ENCODE results near the gene CRTC2. TPM values are rescaled to one million over a fixed set of nuclear protein-coding genes. Genes with fewer than 3 reads are reported as not detected.

The CRTC2 gene
- total RNA-seq, 1 experiment from 2014 or later, result 40.8 TPM

DNA sequence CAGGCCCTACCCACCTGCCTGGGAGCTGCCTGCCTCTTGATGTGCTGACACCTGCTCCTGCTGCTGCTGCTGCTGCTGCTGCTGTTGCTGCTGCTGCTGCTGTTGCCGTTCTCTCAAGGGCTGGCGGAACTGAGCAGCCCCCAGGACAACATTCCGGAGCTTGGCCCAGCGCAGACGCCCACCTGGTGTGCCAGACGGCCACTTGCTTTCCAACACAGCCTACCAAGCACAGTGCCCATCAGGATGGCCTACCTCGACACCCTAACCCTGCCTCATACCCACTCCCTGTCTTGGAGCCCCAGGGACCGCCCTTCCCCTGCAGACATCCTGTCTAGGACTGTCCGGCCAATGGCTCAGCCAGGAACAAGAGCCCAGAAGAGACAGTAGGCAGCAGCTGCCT, 23.7 kb downstream of the CRTC2 start:
- Histone ChIP-seq H3K4me1 (ENCODE audit: insufficient read depth, low read length, poor library complexity, severe bottlenecking) (no peaks in the 10 kb centered on the region), H3K4me3 (ENCODE audit: low read depth, low read length, poor library complexity, severe bottlenecking) (no peak overlapping the region), H3K36me3 (ENCODE audit: insufficient read depth, low read length, poor library complexity, severe bottlenecking) (peaks cover 19% of the 10 kb centered on the region), H3K9me3 (ENCODE audit: low read depth, low read length, poor library complexity, severe bottlenecking) (no peaks in the 10 kb centered on the region), H3K27me3 (replicated peaks; ENCODE audit: insufficient read depth, low read depth, low read length, poor library complexity) (no peaks in the 10 kb centered on the region), H3K27ac (ENCODE audit: low read depth, low read length, poor library complexity, severe bottlenecking) (no peak overlapping the region)
- CTCF ChIA-PET, result no interaction called here
- DNase-seq (ENCODE audit: low spot score), result no peak
- intact Hi-C loops (cut with micrococcal nuclease; ENCODE audit: unreplicated experiment), result no loop called here
- TF ChIP-seq, protein P1, sequence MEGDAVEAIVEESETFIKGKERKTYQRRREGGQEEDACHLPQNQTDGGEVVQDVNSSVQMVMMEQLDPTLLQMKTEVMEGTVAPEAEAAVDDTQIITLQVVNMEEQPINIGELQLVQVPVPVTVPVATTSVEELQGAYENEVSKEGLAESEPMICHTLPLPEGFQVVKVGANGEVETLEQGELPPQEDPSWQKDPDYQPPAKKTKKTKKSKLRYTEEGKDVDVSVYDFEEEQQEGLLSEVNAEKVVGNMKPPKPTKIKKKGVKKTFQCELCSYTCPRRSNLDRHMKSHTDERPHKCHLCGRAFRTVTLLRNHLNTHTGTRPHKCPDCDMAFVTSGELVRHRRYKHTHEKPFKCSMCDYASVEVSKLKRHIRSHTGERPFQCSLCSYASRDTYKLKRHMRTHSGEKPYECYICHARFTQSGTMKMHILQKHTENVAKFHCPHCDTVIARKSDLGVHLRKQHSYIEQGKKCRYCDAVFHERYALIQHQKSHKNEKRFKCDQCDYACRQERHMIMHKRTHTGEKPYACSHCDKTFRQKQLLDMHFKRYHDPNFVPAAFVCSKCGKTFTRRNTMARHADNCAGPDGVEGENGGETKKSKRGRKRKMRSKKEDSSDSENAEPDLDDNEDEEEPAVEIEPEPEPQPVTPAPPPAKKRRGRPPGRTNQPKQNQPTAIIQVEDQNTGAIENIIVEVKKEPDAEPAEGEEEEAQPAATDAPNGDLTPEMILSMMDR (conservative IDR thresholded peaks at IDR 0.05; ENCODE audit: low read depth, low read length), result no peak
- TF ChIP-seq EZH2 (IDR thresholded peaks at IDR 0.05; ENCODE audit: borderline replicate concordance, low read depth, low read length, poor library complexity, severe bottlenecking), result no peak
- BruUV-seq (replicated peaks), result no TSS peak
- POLR2A ChIA-PET (ENCODE audit: low non-redundant PET), result no interaction called here

DNA sequence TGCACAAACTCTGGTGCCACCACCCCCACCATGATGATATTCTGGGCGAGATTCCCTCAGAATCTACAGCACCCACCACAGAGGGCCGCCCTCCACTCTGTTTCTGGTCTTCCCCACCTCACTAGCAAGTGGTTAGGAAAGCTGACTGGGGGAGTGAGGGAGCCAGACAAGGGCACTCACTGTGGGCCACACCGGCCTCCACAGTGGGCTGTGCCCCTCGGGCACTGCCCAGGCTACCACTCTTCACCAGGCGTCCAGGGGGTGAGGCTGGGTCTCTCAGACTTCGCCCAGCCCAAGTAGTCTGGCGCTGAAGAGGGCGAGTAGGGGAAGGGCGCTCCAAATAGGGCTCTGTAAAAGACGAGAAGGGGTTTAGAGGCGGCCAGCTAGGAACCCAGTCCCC, 24.5 kb downstream of the CRTC2 start:
- no peak for DNase-seq (ENCODE audit: low spot score)
- H3K36me3 ChIP-seq (ENCODE audit: insufficient read depth, low read length, poor library complexity, severe bottlenecking), result peaks cover 19% of the 10 kb centered on the region
- H3K27me3 ChIP-seq (replicated peaks; ENCODE audit: insufficient read depth, low read depth, low read length, poor library complexity), result no peaks in the 10 kb centered on the region
- ChIA-PET POLR2A (ENCODE audit: low non-redundant PET) (no interaction called here), CTCF (no interaction called here)
- H3K4me3 ChIP-seq (ENCODE audit: low read depth, low read length, poor library complexity, severe bottlenecking), result no peak overlapping the region
- no peaks in the 10 kb centered on the region for H3K9me3 ChIP-seq (ENCODE audit: low read depth, low read length, poor library complexity, severe bottlenecking)
- intact Hi-C loops (cut with micrococcal nuclease; ENCODE audit: unreplicated experiment), result no loop called here
- no peak overlapping the region for H3K27ac ChIP-seq (ENCODE audit: low read depth, low read length, poor library complexity, severe bottlenecking)
- TF ChIP-seq, protein P1 (conservative IDR thresholded peaks at IDR 0.05; ENCODE audit: low read depth, low read length), result no peak
- no peak for TF ChIP-seq EZH2 (IDR thresholded peaks at IDR 0.05; ENCODE audit: borderline replicate concordance, low read depth, low read length, poor library complexity, severe bottlenecking)
- peaks cover 4% of the 10 kb centered on the region for H3K4me1 ChIP-seq (ENCODE audit: insufficient read depth, low read length, poor library complexity, severe bottlenecking)
- no TSS peak for BruUV-seq (replicated peaks)

DNA sequence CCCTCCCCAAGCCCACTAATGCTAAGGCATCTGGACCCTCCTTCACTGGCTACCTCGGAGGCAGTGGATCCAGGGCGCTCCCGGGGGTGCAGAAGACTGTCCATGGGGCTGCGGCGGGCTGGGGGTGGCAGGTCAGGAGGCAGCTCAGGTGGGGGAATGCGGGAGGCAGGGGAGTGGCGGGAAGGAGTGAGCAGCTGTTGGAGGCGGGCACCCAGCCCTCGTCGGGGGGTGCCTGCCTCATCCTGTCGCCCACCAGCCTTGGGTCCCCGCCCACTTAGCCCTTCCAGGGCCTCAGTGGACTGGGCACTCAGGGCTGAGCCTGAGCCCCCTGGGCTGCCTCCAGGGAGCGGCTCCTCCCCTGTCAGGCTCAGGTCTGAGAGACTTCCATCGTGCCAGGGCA, 25.0 kb downstream of the CRTC2 start:
- Histone ChIP-seq H3K4me3 (ENCODE audit: low read depth, low read length, poor library complexity, severe bottlenecking) (no peak overlapping the region), H3K27ac (ENCODE audit: low read depth, low read length, poor library complexity, severe bottlenecking) (no peak overlapping the region), H3K27me3 (replicated peaks; ENCODE audit: insufficient read depth, low read depth, low read length, poor library complexity) (no peaks in the 10 kb centered on the region), H3K9me3 (ENCODE audit: low read depth, low read length, poor library complexity, severe bottlenecking) (no peaks in the 10 kb centered on the region), H3K36me3 (ENCODE audit: insufficient read depth, low read length, poor library complexity, severe bottlenecking) (peaks cover 19% of the 10 kb centered on the region), H3K4me1 (ENCODE audit: insufficient read depth, low read length, poor library complexity, severe bottlenecking) (peaks cover 10% of the 10 kb centered on the region)
- CTCF ChIA-PET, result no interaction called here
- intact Hi-C loops (cut with micrococcal nuclease; ENCODE audit: unreplicated experiment), result no loop called here
- POLR2A ChIA-PET (ENCODE audit: low non-redundant PET), result no interaction called here
- DNase-seq (ENCODE audit: low spot score), result no peak
- BruUV-seq (replicated peaks), result no TSS peak
- no peak for TF ChIP-seq EZH2 (IDR thresholded peaks at IDR 0.05; ENCODE audit: borderline replicate concordance, low read depth, low read length, poor library complexity, severe bottlenecking)
- TF ChIP-seq, protein P1 (conservative IDR thresholded peaks at IDR 0.05; ENCODE audit: low read depth, low read length), result no peak
